ENCODE data around the gene GNPAT.

GNPAT gene

GRCh38 chr1:231219422-231220401 lies 21.3 kb upstream of the GNPAT start:
- Histone ChIP-seq H3K27me3 (no peaks in the 10 kb centered on the region), H3K4me1 (ENCODE audit: control insufficient read depth in 1 of 2, insufficient read depth in 1 of 2, low read depth in 1 of 2, low read length in 1 of 2) (peaks cover 9 to 15% of the 10 kb centered on the region in 2 experiments), H3K27ac (no peak overlapping the region), H3K36me3 (peaks cover 25% of the 10 kb centered on the region), H3K9me3 (no peaks in the 10 kb centered on the region), H3K4me3 (ENCODE audit: low read depth in 1 of 2, low read length in 1 of 2) (no peak overlapping the region)
- TF ChIP-seq, protein P1, sequence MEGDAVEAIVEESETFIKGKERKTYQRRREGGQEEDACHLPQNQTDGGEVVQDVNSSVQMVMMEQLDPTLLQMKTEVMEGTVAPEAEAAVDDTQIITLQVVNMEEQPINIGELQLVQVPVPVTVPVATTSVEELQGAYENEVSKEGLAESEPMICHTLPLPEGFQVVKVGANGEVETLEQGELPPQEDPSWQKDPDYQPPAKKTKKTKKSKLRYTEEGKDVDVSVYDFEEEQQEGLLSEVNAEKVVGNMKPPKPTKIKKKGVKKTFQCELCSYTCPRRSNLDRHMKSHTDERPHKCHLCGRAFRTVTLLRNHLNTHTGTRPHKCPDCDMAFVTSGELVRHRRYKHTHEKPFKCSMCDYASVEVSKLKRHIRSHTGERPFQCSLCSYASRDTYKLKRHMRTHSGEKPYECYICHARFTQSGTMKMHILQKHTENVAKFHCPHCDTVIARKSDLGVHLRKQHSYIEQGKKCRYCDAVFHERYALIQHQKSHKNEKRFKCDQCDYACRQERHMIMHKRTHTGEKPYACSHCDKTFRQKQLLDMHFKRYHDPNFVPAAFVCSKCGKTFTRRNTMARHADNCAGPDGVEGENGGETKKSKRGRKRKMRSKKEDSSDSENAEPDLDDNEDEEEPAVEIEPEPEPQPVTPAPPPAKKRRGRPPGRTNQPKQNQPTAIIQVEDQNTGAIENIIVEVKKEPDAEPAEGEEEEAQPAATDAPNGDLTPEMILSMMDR (IDR thresholded peaks at IDR 0.05), result no peak

DNA sequence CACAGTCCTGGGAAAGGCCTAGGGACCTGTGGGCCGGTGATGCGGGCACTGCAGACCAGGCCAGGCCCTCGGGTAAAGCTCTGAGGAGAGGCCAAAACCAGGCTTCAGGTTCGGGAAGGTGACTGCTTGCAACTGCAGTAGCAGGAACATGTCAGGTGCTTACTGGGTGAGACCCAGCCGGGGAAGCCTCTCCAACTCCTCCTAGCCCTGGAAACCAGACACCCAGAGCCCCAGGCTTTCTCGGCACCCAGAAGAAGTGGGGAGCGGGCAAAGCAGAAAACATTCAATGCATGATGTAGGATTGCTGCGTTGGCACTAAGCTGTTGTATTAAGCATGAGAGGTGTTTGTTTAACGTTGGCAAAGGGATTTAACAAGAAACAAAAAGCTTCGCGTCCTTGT lies 20.2 kb upstream of the GNPAT start:
- Histone ChIP-seq H3K27me3 (no peaks in the 10 kb centered on the region), H3K4me3 (ENCODE audit: low read depth in 1 of 2, low read length in 1 of 2) (no peak overlapping the region), H3K27ac (no peak overlapping the region), H3K4me1 (ENCODE audit: control insufficient read depth in 1 of 2, insufficient read depth in 1 of 2, low read depth in 1 of 2, low read length in 1 of 2) (peaks cover 9 to 15% of the 10 kb centered on the region in 2 experiments), H3K36me3 (peaks cover 36% of the 10 kb centered on the region), H3K9me3 (no peaks in the 10 kb centered on the region)
- TF ChIP-seq, protein P1 (IDR thresholded peaks at IDR 0.05), result no peak

- H3K27ac ChIP-seq, result no peak overlapping the region
- H3K9me3 ChIP-seq, result no peaks in the 10 kb centered on the region
- no peaks in the 10 kb centered on the region for H3K4me1 ChIP-seq (ENCODE audit: control insufficient read depth in 1 of 2, insufficient read depth in 1 of 2, low read depth in 1 of 2, low read length in 1 of 2)
- no peaks in the 10 kb centered on the region for H3K27me3 ChIP-seq
- TF ChIP-seq, protein P1 (IDR thresholded peaks at IDR 0.05), result no peak
- H3K36me3 ChIP-seq, result peaks cover 80% of the 10 kb centered on the region
- no peak overlapping the region for H3K4me3 ChIP-seq (ENCODE audit: low read depth in 1 of 2, low read length in 1 of 2)
Observed at GRCh38 chr1:231226156-231226555, 14.9 kb upstream of the GNPAT start.

DNA sequence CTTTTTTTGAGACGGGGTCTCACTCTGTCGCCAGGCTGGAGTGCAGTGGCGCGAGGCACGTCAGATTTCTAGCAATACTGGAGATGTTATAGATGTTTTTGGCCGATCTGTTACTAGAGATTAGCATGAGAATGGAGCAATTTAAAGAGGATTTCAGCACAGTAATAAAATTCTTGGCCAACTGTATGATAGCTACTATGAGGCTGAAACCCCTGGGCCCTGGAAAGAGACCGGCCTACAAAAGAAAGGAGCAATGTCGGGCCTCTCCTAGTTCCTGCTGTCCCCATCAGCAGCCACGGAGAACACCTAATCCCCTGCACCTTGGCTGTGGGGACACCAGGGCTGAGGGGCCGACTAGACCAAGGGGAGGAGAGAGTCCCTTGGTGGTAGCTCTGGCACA lies 9.5 kb upstream of the GNPAT start:
- TF ChIP-seq, protein P1 (IDR thresholded peaks at IDR 0.05), result no peak
- H3K4me1 ChIP-seq (ENCODE audit: control insufficient read depth in 1 of 2, insufficient read depth in 1 of 2, low read depth in 1 of 2, low read length in 1 of 2), result peaks cover 23 to 25% of the 10 kb centered on the region in 2 experiments
- peaks cover 49% of the 10 kb centered on the region for H3K36me3 ChIP-seq
- H3K27ac ChIP-seq, result no peak overlapping the region
- H3K4me3 ChIP-seq (ENCODE audit: low read depth in 1 of 2, low read length in 1 of 2), result no peak overlapping the region
- H3K27me3 ChIP-seq, result no peaks in the 10 kb centered on the region
- no peaks in the 10 kb centered on the region for H3K9me3 ChIP-seq

- Histone ChIP-seq H3K4me3 (ENCODE audit: low read depth in 1 of 2, low read length in 1 of 2) (no peak overlapping the region), H3K4me1 (ENCODE audit: control insufficient read depth in 1 of 2, insufficient read depth in 1 of 2, low read depth in 1 of 2, low read length in 1 of 2) (peaks cover 23 to 27% of the 10 kb centered on the region in 2 experiments), H3K27me3 (no peaks in the 10 kb centered on the region), H3K9me3 (no peaks in the 10 kb centered on the region), H3K36me3 (peaks cover 46% of the 10 kb centered on the region), H3K27ac (no peak overlapping the region)
- TF ChIP-seq, protein P1 (IDR thresholded peaks at IDR 0.05), result no peak
Observed at GRCh38 chr1:231232870-231233734, 7.9 kb upstream of the GNPAT start.

Data from neutrophil (primary cell).